NCI-H2107 treated with DMSO at 0.1 percent for 48 hours (cell line): Measurements from ENCODE around the gene PRKG1.
"Not testable (repeated sequence)": the region's sequence is repeated elsewhere in the genome, so short reads cannot be mapped to it uniquely, and the experiment has no call there.

Experiments used
- DNase-seq: peaks from one replicate; lab custom pipeline; 2025; ENCODE audit not compliant: unreplicated experiment; lab: John Stamatoyannopoulos, UW

PRKG1 gene

GRCh38 chr10:51168086-51168815 lies 94.0 kb downstream of the PRKG1 start:
- no peak for DNase-seq

GRCh38 chr10:51169111-51169510 lies 94.8 kb downstream of the PRKG1 start:
- DNase-seq = no peak

GRCh38 chr10:51170518-51171245 lies 96.4 kb downstream of the PRKG1 start:
- DNase-seq = no peak

GRCh38 chr10:51171946-51172345 lies 97.7 kb downstream of the PRKG1 start:
- DNase-seq = no peak

- no peak for DNase-seq
Measured at GRCh38 chr10:51176976-51177695, 102.8 kb downstream of the PRKG1 start.

GRCh38 chr10:51178634-51179033 lies 104.3 kb downstream of the PRKG1 start:
- no peak for DNase-seq

- no peak for DNase-seq
Measured at GRCh38 chr10:51180141-51180540, 105.9 kb downstream of the PRKG1 start.

GRCh38 chr10:51183783-51184182 lies 109.5 kb downstream of the PRKG1 start:
- no peak for DNase-seq

- DNase-seq = no peak
Measured at GRCh38 chr10:51186361-51186760, 112.1 kb downstream of the PRKG1 start.

- DNase-seq = no peak
Measured at GRCh38 chr10:51188008-51188407, 113.7 kb downstream of the PRKG1 start.

GRCh38 chr10:51188866-51189265 lies 114.6 kb downstream of the PRKG1 start:
- DNase-seq = no peak

- no peak for DNase-seq
Measured at GRCh38 chr10:51196508-51197175, 122.4 kb downstream of the PRKG1 start.

- DNase-seq = no peak
Measured at GRCh38 chr10:51198170-51198569, 123.9 kb downstream of the PRKG1 start.

- DNase-seq = no peak
Measured at GRCh38 chr10:51201947-51202346, 127.7 kb downstream of the PRKG1 start.

GRCh38 chr10:51203359-51203758 lies 129.1 kb downstream of the PRKG1 start:
- no peak for DNase-seq

- no peak for DNase-seq
Measured at GRCh38 chr10:51204066-51204465, 129.8 kb downstream of the PRKG1 start.

- no peak for DNase-seq
Measured at GRCh38 chr10:51204701-51205100, 130.4 kb downstream of the PRKG1 start.

- DNase-seq = no peak
Measured at GRCh38 chr10:51206500-51206899, 132.2 kb downstream of the PRKG1 start.

GRCh38 chr10:51212937-51213336 lies 138.7 kb downstream of the PRKG1 start:
- DNase-seq = not testable (repeated sequence)

GRCh38 chr10:51214207-51215196 lies 140.2 kb downstream of the PRKG1 start:
- no peak for DNase-seq
